ENCODE measurements around the gene SEC63. TPM values are rescaled to one million over a fixed set of nuclear protein-coding genes. Genes with fewer than 3 reads are reported as not detected.

SEC63 gene
- total and polyA plus RNA-seq, 4 experiments from 2014 or later: 19.6 to 95.5 (median 68.7) TPM

DNA sequence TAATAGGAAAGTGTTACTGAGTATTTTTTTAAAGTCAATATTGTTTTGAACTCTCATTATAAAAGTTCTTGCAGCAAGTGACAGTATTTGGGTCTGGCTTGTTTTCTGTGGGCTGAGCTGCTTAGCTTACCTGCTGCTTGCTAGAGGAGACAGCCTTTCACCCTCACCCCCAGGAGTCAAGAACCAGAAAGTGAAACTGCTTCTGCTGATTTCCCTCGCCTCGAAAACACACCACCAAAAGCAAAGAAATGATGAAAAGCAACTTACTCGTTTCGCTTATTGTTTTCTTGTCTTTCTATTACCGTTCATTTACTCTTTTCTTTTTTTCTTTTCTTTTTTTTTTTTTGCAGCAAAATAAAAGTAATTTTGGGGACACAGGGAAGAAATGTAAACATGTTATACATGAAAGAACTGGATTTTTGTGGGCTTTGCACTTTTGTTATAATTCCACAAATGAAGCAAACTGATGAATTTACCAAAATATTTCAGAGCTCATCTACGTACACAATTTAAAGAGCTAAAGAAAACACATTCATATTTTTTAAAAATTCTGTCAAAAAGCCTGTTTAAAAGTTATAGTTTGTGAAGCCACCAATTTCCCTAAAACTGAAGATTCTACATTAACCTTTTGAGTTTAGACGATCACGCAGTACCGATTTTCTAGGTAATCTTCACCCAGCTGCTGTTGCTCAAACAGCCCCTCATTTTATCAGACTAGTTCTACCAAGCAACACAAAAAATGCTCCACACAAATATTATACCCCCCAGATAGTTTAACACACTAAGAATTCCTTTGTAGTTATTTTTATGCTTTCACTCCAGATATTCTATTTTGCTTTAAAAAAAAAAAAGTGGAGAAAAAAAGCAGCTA lies 135.6 kb downstream of the SEC63 start:
- Mint-ChIP-seq H3K4me1 (peaks cover 52 to 74% (median 60%) of the 10 kb centered on the region in 4 donors), H3K27ac (peak overlapping the region; percentile 99 to 100 (median 99)), H3K4me3 (peak overlapping the region; percentile 94 to 98 (median 96)), H3K9me3 (peaks cover 0 to 6% (median 0%) of the 10 kb centered on the region in 8 donors), H3K27me3 (peaks cover 0 to 3% of the 10 kb centered on the region in 2 donors), H3K36me3 (peaks cover 26 to 32% of the 10 kb centered on the region in 2 donors)
- CTCF ChIA-PET (ENCODE audit: partially characterized antibody): interaction anchor here (1.0 to 10.6 kb wide), 15 partner anchors 12 to 148 kb away, joined by 3 to 140 read pairs (median 7); no protein-coding TSS in a partner anchor
- Histone ChIP-seq H3K27me3 (ENCODE audit: insufficient read depth, low read length) (no peaks in the 10 kb centered on the region), H3K4me3 (ENCODE audit: low read length in 2 of 2) (peak overlapping the region; percentile 54 to 68), H3K4me1 (ENCODE audit: insufficient read depth, low read length) (peaks cover 55% of the 10 kb centered on the region), H3K27ac (ENCODE audit: low read depth, low read length) (peak overlapping the region; percentile 97), H3K9me3 (ENCODE audit: control insufficient read depth in 1 of 2, low read length in 2 of 2) (no peaks in the 10 kb centered on the region), H3K36me3 (ENCODE audit: insufficient read depth, low read length) (no peaks in the 10 kb centered on the region)
- POLR2A ChIA-PET (ENCODE audit: partially characterized antibody): interaction anchor here (0.6 to 11.9 kb wide), 19 partner anchors 9 to 736 kb away, joined by 3 to 270 read pairs (median 18); partner anchors contain the start of genes PDSS2 and SEC63
- peak; percentile 67 to 85 (median 77) for DNase-seq
- intact Hi-C loops (cut with micrococcal nuclease): loop anchor here (2.0 to 5.0 kb wide), 2 partner anchors 36 to 135 kb away; partner anchors contain the start of gene SEC63

DNA sequence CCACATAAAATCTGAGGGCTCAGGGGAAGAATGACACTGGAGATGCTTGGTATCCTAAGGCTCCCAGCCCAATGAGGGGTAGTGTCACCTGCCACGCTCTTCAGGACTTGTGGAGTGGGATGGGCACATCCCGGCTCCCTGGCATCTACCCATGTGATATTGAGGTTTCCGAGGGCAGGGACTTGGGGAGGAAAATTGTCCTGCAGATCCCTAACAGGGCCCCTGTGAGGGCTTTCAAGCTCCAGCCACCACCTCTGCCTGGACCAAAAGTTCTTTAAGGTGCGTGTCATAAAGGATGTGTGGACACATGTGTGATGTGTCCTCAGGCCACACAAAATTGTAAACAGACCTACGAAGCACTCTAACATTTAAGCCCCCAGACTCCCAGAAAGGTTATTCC lies 136.4 kb downstream of the SEC63 start:
- peak overlapping the region; percentile 30 to 68 for H3K4me3 ChIP-seq (ENCODE audit: low read length in 2 of 2)
- peaks cover 61% of the 10 kb centered on the region for H3K4me1 ChIP-seq (ENCODE audit: insufficient read depth, low read length)

DNA sequence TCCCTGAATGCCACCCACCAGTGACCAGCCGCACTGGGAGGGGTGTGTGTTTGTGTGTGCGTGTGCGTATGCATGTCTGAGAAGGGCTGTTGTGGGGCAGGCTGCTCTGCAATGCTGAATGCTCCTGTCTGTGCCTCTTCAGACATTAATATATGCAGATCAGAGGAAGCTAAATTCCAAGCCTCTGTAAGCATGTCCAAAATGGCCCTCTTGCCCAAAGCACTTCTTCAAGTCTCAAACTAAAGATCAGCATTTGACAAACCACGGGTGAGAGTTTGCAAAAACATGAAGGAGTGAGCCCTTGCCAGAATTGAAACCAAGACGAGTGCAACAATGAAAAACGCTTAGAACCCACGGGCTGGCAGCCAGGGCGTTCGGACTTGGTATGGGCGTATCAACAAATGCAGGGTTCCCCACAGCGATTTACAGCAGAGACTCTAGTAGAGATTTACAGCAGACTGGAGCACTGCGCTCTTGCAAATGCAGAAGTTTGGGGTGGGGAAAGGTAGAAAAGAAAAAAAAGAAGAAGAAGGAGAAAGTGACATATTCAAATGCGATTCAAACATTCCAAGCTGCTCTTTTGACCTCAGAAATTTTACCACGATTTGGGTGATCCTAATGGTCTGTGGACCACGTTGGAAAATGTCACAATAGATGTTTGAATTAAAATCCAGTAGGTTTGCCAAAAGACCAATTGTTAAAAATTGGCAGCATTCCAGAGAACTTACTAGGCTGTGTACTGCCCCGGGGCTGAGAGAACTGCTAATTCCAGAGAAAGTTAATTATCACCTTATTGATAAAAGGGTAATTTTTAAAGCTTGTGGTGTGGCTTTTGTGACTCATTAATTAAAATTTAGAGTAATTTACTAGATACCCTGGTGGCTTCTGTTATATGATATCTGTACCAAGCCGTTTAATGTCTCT lies 137.4 kb downstream of the SEC63 start:
- intact Hi-C loops (cut with micrococcal nuclease): loop anchor here (1.0 to 5.0 kb wide), 3 partner anchors 13 to 137 kb away; partner anchors contain the start of gene SEC63
- Histone ChIP-seq H3K4me3 (ENCODE audit: low read length in 2 of 2) (peak overlapping the region; percentile 26 to 68), H3K4me1 (ENCODE audit: insufficient read depth, low read length) (peaks cover 71% of the 10 kb centered on the region), H3K27ac (ENCODE audit: low read depth, low read length) (peak overlapping the region; percentile 97), H3K9me3 (ENCODE audit: control insufficient read depth in 1 of 2, low read length in 2 of 2) (no peaks in the 10 kb centered on the region), H3K36me3 (ENCODE audit: insufficient read depth, low read length) (no peaks in the 10 kb centered on the region), H3K27me3 (ENCODE audit: insufficient read depth, low read length) (no peaks in the 10 kb centered on the region)
- CTCF ChIA-PET (ENCODE audit: partially characterized antibody): interaction anchor here (0.7 to 10.6 kb wide), 8 partner anchors 9 to 117 kb away, joined by 3 to 140 read pairs (median 6); no protein-coding TSS in a partner anchor
- POLR2A ChIA-PET (ENCODE audit: partially characterized antibody): interaction anchor here (0.8 to 11.9 kb wide), 13 partner anchors 11 to 96 kb away, joined by 3 to 270 read pairs (median 25); no protein-coding TSS in a partner anchor
- Mint-ChIP-seq H3K9me3 (peaks cover 0 to 6% (median 0%) of the 10 kb centered on the region in 8 donors), H3K27me3 (peaks cover 0 to 3% of the 10 kb centered on the region in 2 donors), H3K27ac (peak overlapping the region; percentile 99 to 100 (median 99)), H3K4me1 (peaks cover 57 to 89% (median 72%) of the 10 kb centered on the region in 4 donors), H3K4me3 (peak overlapping the region; percentile 94 to 98 (median 96)), H3K36me3 (peaks cover 32 to 50% of the 10 kb centered on the region in 2 donors)
- peak; percentile 42 to 59 (median 46) for DNase-seq

More for the DNA sequence above, 136.4 kb downstream of the SEC63 start:
- Mint-ChIP-seq H3K4me1 (peaks cover 55 to 82% (median 65%) of the 10 kb centered on the region in 4 donors), H3K27ac (peak overlapping the region; percentile 99 to 100 (median 99)), H3K9me3 (peaks cover 0 to 6% (median 0%) of the 10 kb centered on the region in 8 donors), H3K27me3 (peaks cover 0 to 3% of the 10 kb centered on the region in 2 donors), H3K4me3 (peak overlapping the region; percentile 94 to 98 (median 96)), H3K36me3 (peaks cover 26 to 40% of the 10 kb centered on the region in 2 donors)
- POLR2A ChIA-PET (ENCODE audit: partially characterized antibody): interaction anchor here (0.7 to 11.9 kb wide), 14 partner anchors 8 to 737 kb away, joined by 3 to 270 read pairs (median 18); no protein-coding TSS in a partner anchor
- intact Hi-C loops (cut with micrococcal nuclease): loop anchor here (2.0 to 5.0 kb wide), 2 partner anchors 21 to 136 kb away; partner anchors contain the start of gene SEC63
- peak overlapping the region; percentile 97 for H3K27ac ChIP-seq (ENCODE audit: low read depth, low read length)
- DNase-seq: no peak
- H3K27me3 ChIP-seq (ENCODE audit: insufficient read depth, low read length): no peaks in the 10 kb centered on the region
- no peaks in the 10 kb centered on the region for H3K9me3 ChIP-seq (ENCODE audit: control insufficient read depth in 1 of 2, low read length in 2 of 2)
- CTCF ChIA-PET (ENCODE audit: partially characterized antibody): interaction anchor here (0.7 to 10.6 kb wide), 12 partner anchors 10 to 118 kb away, joined by 3 to 140 read pairs (median 8); no protein-coding TSS in a partner anchor
- no peaks in the 10 kb centered on the region for H3K36me3 ChIP-seq (ENCODE audit: insufficient read depth, low read length)

DNA sequence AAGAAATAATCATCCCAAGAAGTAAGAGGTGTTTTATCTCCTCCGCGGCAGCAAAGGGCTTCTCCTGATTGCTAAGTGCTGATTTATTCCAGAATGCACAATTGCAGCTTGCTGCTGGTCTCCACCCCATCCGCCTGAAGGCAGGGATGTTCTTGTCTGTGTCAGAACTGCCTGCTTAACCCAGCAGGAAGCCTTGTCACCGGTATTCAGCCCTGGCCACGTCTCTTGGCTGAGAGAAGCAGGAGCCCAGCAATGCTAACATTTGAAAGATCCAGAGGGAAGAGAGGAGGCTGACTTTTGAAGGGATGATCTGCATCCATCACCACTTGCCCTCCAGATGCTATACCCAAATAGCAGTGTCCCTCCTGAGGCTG lies 138.1 kb downstream of the SEC63 start:
- DNase-seq: peak; percentile 38 to 60 (median 45)
- Histone ChIP-seq H3K9me3 (ENCODE audit: control insufficient read depth in 1 of 2, low read length in 2 of 2) (no peaks in the 10 kb centered on the region), H3K4me3 (ENCODE audit: low read length in 2 of 2) (peak overlapping the region; percentile 26 to 68), H3K4me1 (ENCODE audit: insufficient read depth, low read length) (peaks cover 67% of the 10 kb centered on the region), H3K27ac (ENCODE audit: low read depth, low read length) (peak overlapping the region; percentile 97), H3K36me3 (ENCODE audit: insufficient read depth, low read length) (no peaks in the 10 kb centered on the region), H3K27me3 (ENCODE audit: insufficient read depth, low read length) (no peaks in the 10 kb centered on the region)
- H3K27ac Mint-ChIP-seq: peak overlapping the region; percentile 99 to 100 (median 99)
- CTCF ChIA-PET (ENCODE audit: partially characterized antibody): interaction anchor here (0.6 to 10.6 kb wide), 6 partner anchors 8 to 116 kb away, joined by 3 to 140 read pairs (median 6); no protein-coding TSS in a partner anchor
- intact Hi-C loops (cut with micrococcal nuclease): loop anchor here (1.0 to 5.0 kb wide), 3 partner anchors 13 to 137 kb away; partner anchors contain the start of gene SEC63
- H3K27me3 Mint-ChIP-seq: peaks cover 0 to 3% of the 10 kb centered on the region in 2 donors
- peaks cover 0 to 6% (median 0%) of the 10 kb centered on the region in 8 donors for H3K9me3 Mint-ChIP-seq
- H3K4me3 Mint-ChIP-seq: peak overlapping the region; percentile 94 to 98 (median 96)
- H3K4me1 Mint-ChIP-seq: peaks cover 55 to 92% (median 69%) of the 10 kb centered on the region in 4 donors
- POLR2A ChIA-PET (ENCODE audit: partially characterized antibody): interaction anchor here (0.8 to 11.9 kb wide), 11 partner anchors 10 to 95 kb away, joined by 3 to 270 read pairs (median 47); no protein-coding TSS in a partner anchor
- peaks cover 37 to 55% of the 10 kb centered on the region in 2 donors for H3K36me3 Mint-ChIP-seq

DNA sequence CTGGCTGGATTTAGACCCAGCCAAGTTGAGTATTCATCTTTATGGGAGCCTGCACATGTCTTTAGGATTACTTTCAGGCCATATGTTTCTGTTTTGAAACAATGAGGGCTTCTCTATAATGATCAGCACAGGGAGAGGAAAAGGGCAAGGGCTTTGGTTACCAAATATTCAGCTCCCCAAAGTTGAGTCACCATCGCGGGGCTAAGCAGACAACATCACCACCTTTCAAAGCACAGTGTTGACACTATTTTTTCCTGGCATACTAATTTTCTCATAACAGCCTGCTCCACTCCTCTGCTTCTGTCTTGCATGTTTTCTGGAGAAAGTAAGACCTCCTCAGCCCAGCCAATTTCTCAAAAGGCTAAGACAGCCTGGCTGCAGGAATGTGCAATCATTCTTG lies 138.8 kb downstream of the SEC63 start:
- Histone ChIP-seq H3K4me1 (ENCODE audit: insufficient read depth, low read length) (peaks cover 61% of the 10 kb centered on the region), H3K27me3 (ENCODE audit: insufficient read depth, low read length) (no peaks in the 10 kb centered on the region), H3K36me3 (ENCODE audit: insufficient read depth, low read length) (no peaks in the 10 kb centered on the region), H3K9me3 (ENCODE audit: control insufficient read depth in 1 of 2, low read length in 2 of 2) (no peaks in the 10 kb centered on the region), H3K4me3 (ENCODE audit: low read length in 2 of 2) (no peak overlapping the region), H3K27ac (ENCODE audit: low read depth, low read length) (no peak overlapping the region)
- Mint-ChIP-seq H3K27me3 (peaks cover 0 to 3% of the 10 kb centered on the region in 2 donors), H3K4me1 (peaks cover 49 to 86% (median 66%) of the 10 kb centered on the region in 4 donors), H3K9me3 (peaks cover 0 to 3% (median 0%) of the 10 kb centered on the region in 8 donors), H3K27ac (peak overlapping the region; percentile 27 to 100 (median 99)), H3K4me3 (peak overlapping the region; percentile 7 to 98 (median 96)), H3K36me3 (peaks cover 40 to 58% of the 10 kb centered on the region in 2 donors)
- ChIA-PET POLR2A (ENCODE audit: partially characterized antibody) (interaction anchor here (0.8 to 11.9 kb wide), 13 partner anchors 10 to 95 kb away, joined by 3 to 270 read pairs (median 25); no protein-coding TSS in a partner anchor), CTCF (ENCODE audit: partially characterized antibody) (interaction anchor here (0.6 to 10.6 kb wide), 12 partner anchors 8 to 145 kb away, joined by 3 to 140 read pairs (median 3); no protein-coding TSS in a partner anchor)
- DNase-seq: no peak
- intact Hi-C loops (cut with micrococcal nuclease): no loop called here

DNA sequence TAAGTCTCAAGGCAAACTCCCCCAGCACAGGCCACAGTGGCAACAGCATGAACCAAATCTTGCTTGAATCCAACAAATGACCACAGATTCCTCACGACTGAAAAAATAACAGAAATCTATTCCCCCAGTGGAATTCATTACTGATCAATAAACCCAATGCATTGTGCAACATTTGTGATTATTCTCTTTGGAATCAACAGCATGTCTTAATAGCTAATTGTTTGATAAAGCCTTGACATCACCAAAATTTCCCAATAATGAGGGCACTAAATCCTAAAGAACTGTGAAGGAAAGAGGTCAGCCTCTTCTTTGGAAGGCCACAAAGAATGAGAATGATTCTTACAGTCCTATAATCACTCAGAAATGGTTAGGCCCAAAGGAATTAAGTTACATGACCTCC lies 139.7 kb downstream of the SEC63 start:
- H3K27me3 Mint-ChIP-seq: no peaks in the 10 kb centered on the region
- POLR2A ChIA-PET (ENCODE audit: partially characterized antibody): interaction anchor here (1.1 to 11.9 kb wide), 10 partner anchors 9 to 94 kb away, joined by 3 to 270 read pairs (median 66); no protein-coding TSS in a partner anchor
- intact Hi-C loops (cut with micrococcal nuclease): no loop called here
- H3K36me3 Mint-ChIP-seq: peaks cover 44 to 60% of the 10 kb centered on the region in 2 donors
- peak overlapping the region in 5 of 8 donors; percentile 1 to 97 (median 52) for H3K4me3 Mint-ChIP-seq
- DNase-seq: no peak
- peak overlapping the region in 5 of 7 donors; percentile 0 to 100 (median 60) for H3K27ac Mint-ChIP-seq
- no peaks in the 10 kb centered on the region for H3K27me3 ChIP-seq (ENCODE audit: insufficient read depth, low read length)
- H3K4me1 Mint-ChIP-seq: peaks cover 52 to 89% (median 71%) of the 10 kb centered on the region in 4 donors
- CTCF ChIA-PET (ENCODE audit: partially characterized antibody): interaction anchor here (0.8 to 10.6 kb wide), 12 partner anchors 12 to 1002 kb away, joined by 3 to 140 read pairs (median 3); no protein-coding TSS in a partner anchor
- H3K9me3 Mint-ChIP-seq: no peaks in the 10 kb centered on the region
- H3K27ac ChIP-seq (ENCODE audit: low read depth, low read length): no peak overlapping the region
- H3K4me3 ChIP-seq (ENCODE audit: low read length in 2 of 2): no peak overlapping the region
- H3K36me3 ChIP-seq (ENCODE audit: insufficient read depth, low read length): no peaks in the 10 kb centered on the region
- no peaks in the 10 kb centered on the region for H3K9me3 ChIP-seq (ENCODE audit: control insufficient read depth in 1 of 2, low read length in 2 of 2)
- peaks cover 61% of the 10 kb centered on the region for H3K4me1 ChIP-seq (ENCODE audit: insufficient read depth, low read length)
